GM18858 (cell line): ENCODE data around the gene SP110.
"Not testable (repeated sequence)": the region's sequence is repeated elsewhere in the genome, so short reads cannot be mapped to it uniquely, and the experiment has no call there.

Source experiments
- ATAC-seq: cut with Tn5 transposase; IDR thresholded peaks from one replicate; pipeline ENCODE4 v1.9.1; 2021; ENCODE audit not compliant: unreplicated experiment

Gene SP110

GRCh38 chr2:230129343-230129742 is 90.4 kb downstream of the SP110 start:
- ATAC-seq, result no peak

DNA sequence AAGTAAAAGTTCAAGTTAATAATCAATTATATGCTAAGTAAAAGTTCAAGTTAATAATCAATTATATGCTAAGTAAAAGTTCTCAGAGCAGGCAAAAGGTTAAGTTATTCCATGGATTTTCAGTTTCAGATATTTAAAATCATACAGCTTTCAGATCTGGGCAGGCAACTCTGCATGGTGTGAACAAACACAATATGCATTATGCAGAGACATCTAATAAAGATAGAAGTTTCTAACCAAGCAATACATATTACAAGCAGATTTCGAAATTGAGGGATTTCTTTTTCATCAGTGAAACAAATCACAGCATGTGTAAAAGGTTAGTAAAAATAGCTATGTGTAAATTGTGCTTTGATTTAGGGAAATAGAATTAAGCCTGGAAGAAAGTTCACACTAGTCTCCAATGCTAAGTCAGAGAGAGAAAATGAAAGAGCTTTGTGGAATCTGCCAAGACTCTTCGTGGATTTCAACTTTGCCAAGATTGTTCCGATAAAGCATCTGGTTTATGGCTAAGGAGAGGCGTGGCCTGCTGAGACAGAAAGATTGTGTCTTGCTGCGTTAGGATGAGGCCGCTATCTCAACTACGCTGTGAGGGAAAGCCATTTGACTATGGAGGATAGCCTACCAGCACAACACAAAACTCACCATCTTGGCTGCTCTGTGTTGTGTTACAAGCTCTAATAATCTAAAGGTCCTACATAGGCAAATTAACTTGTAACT is 91.0 kb downstream of the SP110 start:
- ATAC-seq, result no peak

DNA sequence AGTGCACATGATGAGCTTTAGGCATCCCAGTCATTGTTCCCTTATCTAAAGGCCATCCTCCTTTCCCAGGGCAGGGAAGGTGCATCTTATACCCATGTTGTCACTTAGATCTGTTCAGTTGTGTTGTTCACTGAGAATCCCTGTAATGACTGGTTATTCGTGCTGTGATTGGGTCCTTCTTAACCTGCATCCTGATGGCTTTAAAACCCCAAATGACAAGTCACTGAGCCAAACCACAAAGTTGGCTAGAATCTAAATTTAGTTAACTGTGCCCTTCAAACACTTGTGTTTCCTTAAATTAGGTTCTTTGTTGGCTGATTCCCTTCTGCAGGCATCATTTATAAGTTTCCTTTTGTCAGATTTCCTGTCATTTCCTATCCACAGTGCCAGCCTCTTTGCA is 92.6 kb downstream of the SP110 start:
- ATAC-seq, result no peak

- ATAC-seq, result peak; percentile 58
Observed at GRCh38 chr2:230124757-230125431, 94.9 kb downstream of the SP110 start.

GRCh38 chr2:230124235-230124634 is 95.5 kb downstream of the SP110 start:
- no peak for ATAC-seq

GRCh38 chr2:230120376-230120775 is 99.4 kb downstream of the SP110 start:
- not testable (repeated sequence) for ATAC-seq

GRCh38 chr2:230119827-230120226 is 100.0 kb downstream of the SP110 start:
- ATAC-seq, result not testable (repeated sequence)
